ENCODE measurements around the gene SMC3. TPM values are rescaled to one million over a fixed set of nuclear protein-coding genes. Genes with fewer than 3 reads are reported as not detected.
A peak's percentile ranks its signal among the peaks of the same experiment; 100 is the strongest.
"Not testable (repeated sequence)": the region's sequence is repeated elsewhere in the genome, so short reads cannot be mapped to it uniquely, and the experiment has no call there.

SMC3 gene
- total RNA-seq, 1 donor from 2014 or later, result 20.9 TPM

DNA sequence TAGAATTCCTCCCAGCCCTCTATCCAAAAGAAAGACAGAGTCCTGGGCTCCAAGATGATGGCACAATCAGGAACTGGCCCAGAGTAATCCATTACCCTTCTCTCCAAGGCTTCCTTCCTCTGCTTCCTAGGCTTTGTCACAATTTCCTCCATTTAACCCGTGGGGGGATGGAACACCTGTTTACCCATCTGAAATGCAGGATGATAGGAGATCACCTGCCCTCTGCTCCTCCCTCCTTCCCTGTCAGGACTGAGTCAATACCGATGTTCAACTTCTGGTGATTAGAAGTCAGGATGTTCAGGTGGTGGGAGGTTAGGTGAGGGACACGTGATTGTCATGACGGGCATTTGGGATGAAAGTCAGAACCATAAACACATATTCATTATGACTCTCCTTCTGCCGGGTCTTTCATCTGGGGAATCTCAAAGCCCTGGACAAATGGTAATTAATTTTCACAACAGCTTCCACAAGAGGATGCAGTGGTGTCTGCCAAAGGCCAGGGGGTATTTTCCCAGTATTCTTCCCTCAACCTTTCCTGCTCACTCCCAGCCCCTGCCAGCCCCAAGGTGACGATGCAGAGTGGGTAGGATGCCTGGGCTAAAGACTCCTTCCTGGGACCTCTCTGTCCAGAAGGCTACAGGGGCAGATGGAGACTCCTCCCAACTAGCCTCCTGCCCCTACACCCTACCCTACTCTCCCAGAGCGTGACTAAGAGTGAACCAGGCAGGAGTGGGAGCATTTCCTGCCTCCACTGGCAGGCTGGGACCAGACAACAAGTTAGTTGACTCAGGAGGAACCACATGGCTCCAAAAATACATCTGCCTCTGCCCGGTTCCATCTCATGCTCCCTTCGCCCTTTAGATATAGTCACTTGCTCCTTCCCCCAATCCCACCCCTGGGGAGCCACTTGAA is 41.9 kb upstream of the SMC3 start:
- Histone ChIP-seq H3K27me3 (ENCODE audit: low read depth) (no peaks in the 10 kb centered on the region), H3K36me3 (no peaks in the 10 kb centered on the region), H3K27ac (replicated peaks) (no peak overlapping the region), H3K4me3 (no peak overlapping the region), H3K9me3 (replicated peaks) (no peaks in the 10 kb centered on the region), H3K4me1 (peaks cover 8% of the 10 kb centered on the region)
- no peak for DNase-seq
- intact Hi-C loops (cut with micrococcal nuclease), result no loop called here
- TF ChIP-seq, protein P1, sequence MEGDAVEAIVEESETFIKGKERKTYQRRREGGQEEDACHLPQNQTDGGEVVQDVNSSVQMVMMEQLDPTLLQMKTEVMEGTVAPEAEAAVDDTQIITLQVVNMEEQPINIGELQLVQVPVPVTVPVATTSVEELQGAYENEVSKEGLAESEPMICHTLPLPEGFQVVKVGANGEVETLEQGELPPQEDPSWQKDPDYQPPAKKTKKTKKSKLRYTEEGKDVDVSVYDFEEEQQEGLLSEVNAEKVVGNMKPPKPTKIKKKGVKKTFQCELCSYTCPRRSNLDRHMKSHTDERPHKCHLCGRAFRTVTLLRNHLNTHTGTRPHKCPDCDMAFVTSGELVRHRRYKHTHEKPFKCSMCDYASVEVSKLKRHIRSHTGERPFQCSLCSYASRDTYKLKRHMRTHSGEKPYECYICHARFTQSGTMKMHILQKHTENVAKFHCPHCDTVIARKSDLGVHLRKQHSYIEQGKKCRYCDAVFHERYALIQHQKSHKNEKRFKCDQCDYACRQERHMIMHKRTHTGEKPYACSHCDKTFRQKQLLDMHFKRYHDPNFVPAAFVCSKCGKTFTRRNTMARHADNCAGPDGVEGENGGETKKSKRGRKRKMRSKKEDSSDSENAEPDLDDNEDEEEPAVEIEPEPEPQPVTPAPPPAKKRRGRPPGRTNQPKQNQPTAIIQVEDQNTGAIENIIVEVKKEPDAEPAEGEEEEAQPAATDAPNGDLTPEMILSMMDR (IDR thresholded peaks at IDR 0.05; ENCODE audit: borderline replicate concordance), result no peak

DNA sequence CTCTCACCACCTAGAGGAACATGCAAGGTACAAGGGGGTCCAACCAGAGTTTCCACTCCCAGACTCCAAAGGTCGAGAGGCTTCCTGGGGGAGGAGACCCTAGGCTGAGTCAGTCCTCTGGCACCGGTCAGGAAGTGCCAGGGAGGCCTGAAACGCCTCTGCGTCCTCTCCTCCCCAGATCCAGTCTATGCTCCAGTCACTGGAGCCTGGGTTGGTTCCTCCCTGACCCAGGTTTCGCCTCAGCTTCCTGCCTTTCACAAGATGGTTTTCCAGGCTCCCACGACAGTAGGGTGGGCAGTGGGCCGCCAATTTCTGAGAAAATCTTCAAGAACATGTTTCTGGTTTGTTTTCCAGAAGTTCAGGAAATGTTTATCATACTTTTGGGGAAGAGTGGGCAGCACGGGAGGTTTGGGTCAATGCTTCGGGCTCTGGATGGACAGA is 39.7 kb upstream of the SMC3 start:
- Histone ChIP-seq H3K27ac (replicated peaks) (no peak overlapping the region), H3K4me1 (peaks cover 8% of the 10 kb centered on the region), H3K27me3 (ENCODE audit: low read depth) (no peaks in the 10 kb centered on the region), H3K9me3 (replicated peaks) (no peaks in the 10 kb centered on the region), H3K36me3 (no peaks in the 10 kb centered on the region), H3K4me3 (no peak overlapping the region)
- DNase-seq, result no peak
- TF ChIP-seq, protein P1 (IDR thresholded peaks at IDR 0.05; ENCODE audit: borderline replicate concordance), result no peak
- intact Hi-C loops (cut with micrococcal nuclease), result no loop called here

DNA sequence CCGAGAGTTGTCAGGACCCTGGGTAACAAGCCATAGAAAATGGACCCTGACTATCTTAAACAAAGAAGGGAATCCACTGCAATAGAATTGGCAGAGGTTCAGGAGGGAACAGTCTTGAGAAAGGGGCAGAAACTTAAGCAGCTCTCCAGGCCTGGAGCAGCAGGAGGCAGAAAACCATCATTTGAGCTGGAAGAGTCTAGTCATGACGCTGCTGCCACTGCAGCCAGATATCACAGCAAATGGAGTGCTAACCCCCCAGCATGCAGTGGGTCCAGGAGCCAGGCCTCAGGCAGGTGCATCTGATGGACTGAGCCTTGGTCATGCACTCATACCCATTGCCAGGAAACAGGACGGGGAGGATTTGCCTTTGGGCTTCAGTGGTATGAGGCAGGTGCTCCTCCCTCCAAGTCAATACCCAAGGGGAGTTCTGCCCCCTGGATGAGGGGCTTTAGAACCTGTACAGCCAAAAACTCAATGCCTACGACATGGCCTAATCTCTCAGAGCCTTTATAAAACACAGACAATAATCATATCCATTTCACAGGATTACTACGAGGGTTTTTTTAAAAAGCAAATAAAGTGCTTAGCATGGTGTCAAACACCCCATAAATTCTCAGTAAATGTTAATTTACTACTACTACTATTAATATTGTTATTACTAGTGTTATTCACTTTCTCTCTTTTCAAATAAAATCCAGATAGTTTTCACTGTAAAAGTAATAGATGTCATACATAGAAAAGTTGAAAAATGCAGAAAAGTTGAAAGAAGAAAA is 39.1 kb upstream of the SMC3 start:
- DNase-seq, result no peak
- no peak overlapping the region for H3K4me3 ChIP-seq
- no peaks in the 10 kb centered on the region for H3K9me3 ChIP-seq (replicated peaks)
- no peak overlapping the region for H3K27ac ChIP-seq (replicated peaks)
- no peaks in the 10 kb centered on the region for H3K36me3 ChIP-seq
- no peaks in the 10 kb centered on the region for H3K27me3 ChIP-seq (ENCODE audit: low read depth)
- TF ChIP-seq, protein P1 (IDR thresholded peaks at IDR 0.05; ENCODE audit: borderline replicate concordance), result no peak
- intact Hi-C loops (cut with micrococcal nuclease), result no loop called here
- peaks cover 8% of the 10 kb centered on the region for H3K4me1 ChIP-seq

DNA sequence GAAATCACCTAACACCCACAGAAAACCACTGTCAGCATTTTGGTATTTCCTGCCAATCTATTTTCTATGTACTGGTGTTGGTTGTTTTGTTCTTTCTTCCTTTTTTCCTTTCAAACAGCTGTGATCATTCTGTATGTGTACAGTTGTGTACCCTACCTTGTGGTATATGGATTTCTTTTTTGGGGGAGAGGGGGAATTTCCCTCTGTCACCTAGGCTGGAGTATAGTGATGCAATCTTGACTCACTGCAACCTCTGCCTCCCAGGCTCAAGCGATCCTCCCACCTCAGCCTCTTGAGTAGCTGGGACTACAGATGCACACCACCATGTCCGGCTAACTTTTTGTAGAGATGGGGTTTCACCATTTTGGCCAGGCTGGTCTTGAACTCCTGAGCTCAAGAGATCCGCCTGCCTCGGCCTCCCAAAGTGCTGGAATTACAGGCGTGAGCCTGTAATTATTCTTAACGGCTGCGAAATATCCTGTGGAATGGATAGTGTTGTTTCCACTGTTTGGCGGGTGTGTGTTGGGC is 38.4 kb upstream of the SMC3 start:
- H3K27me3 ChIP-seq (ENCODE audit: low read depth); intact Hi-C loops (cut with micrococcal nuclease); H3K4me3 ChIP-seq; H3K4me1 ChIP-seq; DNase-seq; H3K27ac ChIP-seq (replicated peaks); H3K36me3 ChIP-seq; H3K9me3 ChIP-seq (replicated peaks): not testable (repeated sequence)

DNA sequence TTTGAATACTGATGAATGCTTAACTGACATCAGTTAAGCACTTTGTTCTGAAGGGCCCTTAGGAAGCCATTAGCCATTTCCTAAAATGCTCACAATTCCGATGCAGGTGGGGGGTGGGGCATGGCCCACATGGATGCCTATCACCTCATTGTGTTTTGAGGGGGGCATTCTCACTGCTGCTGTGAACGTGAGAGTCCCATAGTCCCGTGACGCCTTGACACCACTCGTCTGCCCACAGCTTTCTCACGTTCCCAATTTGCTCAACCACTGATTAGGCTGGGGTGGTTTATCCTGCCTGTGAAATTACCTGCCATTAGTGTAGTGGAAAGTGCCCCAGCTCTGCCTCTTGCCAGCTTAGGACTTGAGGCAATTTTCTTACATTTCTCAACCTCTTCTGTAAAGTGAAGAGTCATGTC is 37.9 kb upstream of the SMC3 start:
- no peaks in the 10 kb centered on the region for H3K27me3 ChIP-seq (ENCODE audit: low read depth)
- H3K4me1 ChIP-seq, result peaks cover 8% of the 10 kb centered on the region
- TF ChIP-seq, protein P1 (IDR thresholded peaks at IDR 0.05; ENCODE audit: borderline replicate concordance), result no peak
- H3K27ac ChIP-seq (replicated peaks), result no peak overlapping the region
- no peaks in the 10 kb centered on the region for H3K36me3 ChIP-seq
- peak overlapping the region; percentile 55 for H3K4me3 ChIP-seq
- DNase-seq, result no peak
- intact Hi-C loops (cut with micrococcal nuclease), result loop anchor here (2.0 kb wide), 1 partner anchor 21 kb away; no protein-coding TSS in a partner anchor
- no peaks in the 10 kb centered on the region for H3K9me3 ChIP-seq (replicated peaks)
